HG03139 (cell line): ENCODE measurements around the gene NCKAP5L.
"Not testable (repeated sequence)": the region's sequence is repeated elsewhere in the genome, so short reads cannot be mapped to it uniquely, and the experiment has no call there.

Source experiments
- ATAC-seq: cut with Tn5 transposase; IDR thresholded peaks from one replicate; pipeline ENCODE4 v1.9.1; 2021; ENCODE audit not compliant: unreplicated experiment

NCKAP5L gene

GRCh38 chr12:49828133-49829091 lies at the start of gene NCKAP5L:
NCKAP5L (minus strand) TSS chr12:49828413; CDS start chr12:49804044, 24,369 bp downstream.
- peak; percentile 89 for ATAC-seq

GRCh38 chr12:49877066-49877465 lies 48.9 kb upstream of the NCKAP5L start:
- no peak for ATAC-seq

GRCh38 chr12:49876070-49876469 lies 47.9 kb upstream of the NCKAP5L start:
- ATAC-seq, result no peak

GRCh38 chr12:49875115-49875720 lies 47.0 kb upstream of the NCKAP5L start:
- no peak for ATAC-seq

GRCh38 chr12:49874142-49874897 lies 46.1 kb upstream of the NCKAP5L start:
- no peak for ATAC-seq

- ATAC-seq, result no peak
Observed at GRCh38 chr12:49873361-49873934, 45.2 kb upstream of the NCKAP5L start.

- no peak for ATAC-seq
Observed at GRCh38 chr12:49872781-49873181, 44.6 kb upstream of the NCKAP5L start.

- no peak for ATAC-seq
Observed at GRCh38 chr12:49872381-49872780, 44.2 kb upstream of the NCKAP5L start.

GRCh38 chr12:49871811-49872251 lies 43.6 kb upstream of the NCKAP5L start:
- not testable (repeated sequence) for ATAC-seq

GRCh38 chr12:49871263-49871561 lies 43.0 kb upstream of the NCKAP5L start:
- no peak for ATAC-seq

- ATAC-seq, result no peak
Observed at GRCh38 chr12:49870501-49871262, 42.5 kb upstream of the NCKAP5L start.

- ATAC-seq, result no peak
Observed at GRCh38 chr12:49869816-49870500, 41.7 kb upstream of the NCKAP5L start.

- ATAC-seq, result no peak
Observed at GRCh38 chr12:49868952-49869815, 41.0 kb upstream of the NCKAP5L start.

- no peak for ATAC-seq
Observed at GRCh38 chr12:49868449-49868848, 40.2 kb upstream of the NCKAP5L start.

GRCh38 chr12:49867570-49868341 lies 39.5 kb upstream of the NCKAP5L start:
- no peak for ATAC-seq

GRCh38 chr12:49866859-49867569 lies 38.8 kb upstream of the NCKAP5L start:
- ATAC-seq, result no peak

- ATAC-seq, result no peak
Observed at GRCh38 chr12:49865782-49866135, 37.5 kb upstream of the NCKAP5L start.
